ENCODE results near the gene FYB1.
"Not testable (repeated sequence)": the region's sequence is repeated elsewhere in the genome, so short reads cannot be mapped to it uniquely, and the experiment has no call there.

FYB1 gene

DNA sequence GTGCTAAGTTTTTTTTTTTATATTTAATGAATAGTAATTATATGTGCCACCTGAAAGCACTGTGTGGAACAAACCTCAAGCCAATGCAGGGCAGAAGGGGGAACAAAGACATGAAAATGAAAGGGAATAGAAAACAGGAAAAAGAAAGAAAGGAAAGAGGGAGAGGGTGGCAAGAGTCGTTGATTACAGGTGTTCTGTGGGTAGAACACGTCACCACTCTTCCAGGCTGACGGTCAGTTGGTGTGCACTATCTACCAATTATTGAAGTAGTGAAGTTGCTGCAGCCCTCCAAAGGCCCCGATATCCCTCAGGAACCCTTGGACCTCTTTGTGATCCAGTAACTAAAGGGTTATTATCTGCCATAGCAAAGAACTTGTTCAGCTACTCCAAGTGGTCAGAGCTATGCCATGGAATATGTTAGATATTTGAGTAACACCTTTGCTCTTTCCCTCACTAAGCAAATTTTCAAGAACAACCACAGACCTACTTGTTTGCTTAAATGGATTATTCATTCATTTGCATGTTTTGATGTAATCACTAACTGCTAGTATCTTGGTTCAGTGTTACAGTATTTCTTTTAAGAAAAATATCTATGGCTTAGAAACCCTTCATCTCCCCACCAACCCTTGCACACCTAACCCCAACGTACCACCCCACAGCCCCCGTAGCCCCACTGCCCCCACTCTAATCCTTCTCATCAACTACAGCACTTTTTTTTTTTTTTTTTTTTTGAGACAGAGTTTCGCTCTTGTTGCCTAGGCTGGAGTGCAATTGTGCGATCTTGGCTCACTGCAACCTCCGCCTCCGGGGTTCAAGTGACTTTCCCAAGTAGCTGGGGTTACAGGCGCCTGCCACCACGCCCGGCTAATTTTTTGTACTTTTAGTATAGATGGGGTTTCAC, 31.3 kb downstream of the FYB1 start:
- no peak for DNase-seq (ENCODE audit: low spot score)

DNA sequence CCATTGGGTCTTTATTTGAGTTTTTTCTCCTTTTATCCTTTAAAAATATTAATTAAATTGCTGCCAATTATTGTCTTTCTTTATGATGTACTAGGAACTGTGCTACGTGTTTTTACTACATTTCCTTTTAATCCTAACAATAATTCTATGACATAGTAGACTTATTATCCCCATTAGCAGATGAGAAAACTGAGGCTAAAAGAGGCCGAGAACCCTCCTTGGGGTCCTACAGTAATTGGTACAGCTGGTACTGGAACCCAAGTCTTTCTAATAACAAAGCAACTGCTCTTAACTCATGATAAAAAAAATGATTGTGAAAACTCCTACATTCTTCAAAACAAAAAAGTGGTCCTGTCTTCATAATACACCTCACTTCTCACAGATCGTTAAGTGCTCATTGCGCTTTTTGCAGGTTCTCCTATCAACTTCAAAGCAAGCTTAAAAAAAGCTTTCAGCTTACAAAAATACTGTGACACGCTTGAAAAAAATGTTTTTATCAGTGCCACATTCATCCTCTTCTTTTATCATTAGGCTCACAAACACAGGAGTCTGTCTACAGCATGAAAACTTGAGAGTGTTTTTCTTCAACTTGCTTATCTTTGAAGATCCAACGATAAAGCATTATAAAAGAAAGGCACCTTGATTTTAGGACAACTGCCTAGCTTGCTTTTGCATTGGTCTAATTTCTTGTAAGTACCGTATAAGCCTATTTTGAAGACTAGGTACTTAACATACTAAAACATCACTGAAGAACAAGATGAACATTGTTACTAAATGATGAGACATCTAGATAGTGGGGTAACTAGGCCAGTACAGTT, 32.4 kb downstream of the FYB1 start:
- DNase-seq (ENCODE audit: low spot score), result no peak

DNA sequence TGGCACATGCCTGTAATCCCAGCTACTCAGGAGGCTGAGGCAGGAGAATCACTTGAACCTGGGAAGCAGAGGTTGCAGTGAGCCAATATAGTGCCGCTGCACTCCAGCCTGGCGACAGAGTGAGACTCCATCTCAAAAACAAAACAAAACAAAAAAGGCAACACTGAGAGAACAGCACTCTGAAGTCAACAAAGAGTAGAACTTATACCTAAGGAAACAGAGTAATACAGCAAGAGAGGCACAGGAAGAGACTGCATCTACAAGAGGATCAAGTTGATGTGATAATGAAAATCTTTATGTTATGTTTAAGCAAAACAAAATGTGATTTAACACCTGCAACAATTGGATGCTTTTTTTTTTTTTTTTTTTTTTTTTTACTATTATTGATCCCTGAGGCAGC, 33.1 kb downstream of the FYB1 start:
- no peak for DNase-seq (ENCODE audit: low spot score)

DNA sequence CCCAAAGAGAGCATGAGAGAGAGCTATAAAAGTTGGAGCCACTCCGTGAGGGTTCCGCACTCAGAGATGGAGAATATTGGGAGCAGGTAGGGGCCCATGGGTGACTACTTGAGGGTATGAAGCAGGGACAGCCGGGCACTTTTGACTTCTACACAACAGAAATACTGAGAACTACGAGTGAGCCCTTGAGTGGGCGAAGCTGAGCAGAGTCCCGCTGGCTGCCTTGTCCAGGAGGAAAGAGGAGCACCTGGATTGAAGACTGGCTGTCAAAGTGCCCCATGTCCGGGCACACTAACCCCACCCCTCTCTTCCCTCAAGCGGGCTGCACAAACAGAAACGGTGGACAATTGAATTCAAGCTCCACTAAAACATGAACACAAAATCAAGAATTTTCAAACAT, 33.6 kb downstream of the FYB1 start:
- DNase-seq (ENCODE audit: low spot score), result no peak

DNA sequence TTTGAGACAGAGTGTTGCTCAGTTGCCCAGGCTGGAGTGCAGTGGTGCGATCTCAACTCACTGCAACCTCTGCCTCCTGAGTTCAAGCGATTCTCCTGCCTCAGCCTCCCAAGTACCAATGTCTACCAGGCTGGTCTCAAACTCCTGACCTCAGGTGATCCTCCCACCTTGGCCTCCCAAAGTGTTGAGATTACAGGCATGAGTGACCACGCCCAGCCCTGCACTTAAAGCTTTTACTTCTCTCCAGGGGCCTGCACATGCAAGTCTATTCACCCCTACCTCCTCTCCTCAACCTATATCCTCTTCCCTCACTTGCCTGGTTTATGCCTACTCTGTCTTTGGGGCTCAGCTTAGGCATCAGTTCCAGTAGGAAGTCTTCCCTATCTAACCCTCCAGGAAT, 39.8 kb downstream of the FYB1 start:
- DNase-seq (ENCODE audit: low spot score), result not testable (repeated sequence)

DNA sequence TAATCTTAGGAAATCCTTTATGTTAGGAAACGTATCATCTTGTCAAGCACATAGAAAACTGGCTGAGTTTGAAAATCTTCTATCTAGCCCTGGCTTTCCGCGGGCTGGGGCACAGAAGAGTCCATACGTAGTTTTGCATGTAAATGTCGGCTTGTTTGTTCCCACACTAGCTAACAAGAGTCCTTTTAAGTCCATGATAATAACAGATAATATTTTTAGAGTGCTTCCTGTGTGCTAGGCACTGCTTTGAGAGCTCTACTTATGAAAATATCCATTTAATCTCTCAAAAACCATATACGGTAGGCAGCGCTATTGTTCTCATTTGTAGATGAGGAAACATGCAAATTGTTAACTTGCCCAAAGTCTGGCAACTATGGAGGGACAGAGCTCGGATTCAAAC, 40.5 kb downstream of the FYB1 start:
- DNase-seq (ENCODE audit: low spot score), result no peak

DNA sequence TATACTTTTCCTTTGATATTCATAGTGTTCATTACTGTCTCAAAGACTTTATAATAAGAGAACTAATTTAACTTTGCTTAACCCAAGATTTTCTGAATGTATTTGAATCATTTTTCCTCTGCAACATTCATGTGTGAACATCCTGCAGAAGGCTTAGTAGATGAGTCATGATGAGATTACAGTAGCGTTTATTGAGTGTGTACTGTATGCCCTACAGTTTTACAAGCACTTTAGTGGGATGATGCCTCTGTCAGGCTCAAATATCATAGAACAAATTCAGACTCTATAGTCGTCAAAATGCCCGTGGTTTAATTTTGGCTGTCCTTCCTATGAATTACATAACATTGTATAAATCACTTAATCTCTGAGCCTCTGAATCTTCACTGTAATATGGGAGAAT, 41.2 kb downstream of the FYB1 start:
- DNase-seq (ENCODE audit: low spot score), result no peak

DNA sequence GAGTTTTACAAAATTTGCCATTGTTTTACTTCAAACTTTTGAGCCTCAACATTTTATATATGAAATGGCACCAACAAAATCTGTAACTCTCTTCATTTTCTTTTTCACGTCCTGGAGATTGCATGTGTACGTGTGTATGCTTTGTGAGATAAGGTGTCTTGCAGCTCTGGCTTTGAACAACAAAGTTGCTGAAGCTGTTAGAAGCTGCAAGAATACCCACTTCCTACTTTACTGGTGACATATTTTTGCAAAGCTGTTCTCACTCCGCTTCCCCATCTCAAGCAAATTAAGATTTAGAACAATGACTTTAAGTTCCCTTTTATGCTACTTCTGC, 41.8 kb downstream of the FYB1 start:
- no peak for DNase-seq (ENCODE audit: low spot score)

DNA sequence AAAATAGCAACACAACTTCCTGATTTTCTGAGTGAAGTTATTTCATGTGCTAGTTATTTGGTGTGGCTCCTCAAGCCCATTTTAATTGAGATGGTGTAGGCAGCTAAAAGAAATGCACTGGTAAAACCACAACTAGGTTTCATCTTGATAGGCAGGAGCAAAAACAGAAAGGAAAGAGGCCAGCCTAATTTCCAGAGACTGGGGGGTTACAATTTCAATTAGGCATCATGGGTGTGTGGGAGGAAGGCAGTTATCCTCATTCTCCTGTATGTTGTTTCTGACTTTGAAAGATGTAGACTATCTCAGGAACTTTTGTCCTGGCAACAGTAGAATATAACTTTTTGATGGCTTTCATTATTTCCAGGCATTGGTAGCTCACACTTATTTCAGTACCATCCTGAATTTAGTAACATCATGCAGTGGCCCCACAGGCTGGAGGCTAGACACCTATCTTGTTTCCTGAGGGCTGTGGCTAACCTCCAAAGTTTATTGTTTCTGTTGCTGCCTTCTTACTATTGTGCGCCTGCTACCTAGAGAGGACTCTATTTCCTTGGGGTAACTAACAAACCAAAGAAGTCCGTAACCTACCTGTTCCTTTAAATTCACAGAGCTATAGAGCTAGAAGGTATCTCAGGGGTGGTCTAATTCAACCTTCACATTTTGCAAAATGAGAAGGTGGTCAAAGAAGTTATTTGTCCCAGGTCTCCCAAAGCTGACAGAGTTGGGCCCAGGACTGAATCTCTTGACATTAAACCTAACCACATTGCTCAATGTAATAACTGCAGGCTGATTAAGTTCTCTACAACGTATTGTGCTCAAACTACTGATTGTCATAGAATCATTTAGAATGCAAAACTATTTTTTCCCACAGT, 42.4 kb downstream of the FYB1 start:
- no peak for DNase-seq (ENCODE audit: low spot score)

DNA sequence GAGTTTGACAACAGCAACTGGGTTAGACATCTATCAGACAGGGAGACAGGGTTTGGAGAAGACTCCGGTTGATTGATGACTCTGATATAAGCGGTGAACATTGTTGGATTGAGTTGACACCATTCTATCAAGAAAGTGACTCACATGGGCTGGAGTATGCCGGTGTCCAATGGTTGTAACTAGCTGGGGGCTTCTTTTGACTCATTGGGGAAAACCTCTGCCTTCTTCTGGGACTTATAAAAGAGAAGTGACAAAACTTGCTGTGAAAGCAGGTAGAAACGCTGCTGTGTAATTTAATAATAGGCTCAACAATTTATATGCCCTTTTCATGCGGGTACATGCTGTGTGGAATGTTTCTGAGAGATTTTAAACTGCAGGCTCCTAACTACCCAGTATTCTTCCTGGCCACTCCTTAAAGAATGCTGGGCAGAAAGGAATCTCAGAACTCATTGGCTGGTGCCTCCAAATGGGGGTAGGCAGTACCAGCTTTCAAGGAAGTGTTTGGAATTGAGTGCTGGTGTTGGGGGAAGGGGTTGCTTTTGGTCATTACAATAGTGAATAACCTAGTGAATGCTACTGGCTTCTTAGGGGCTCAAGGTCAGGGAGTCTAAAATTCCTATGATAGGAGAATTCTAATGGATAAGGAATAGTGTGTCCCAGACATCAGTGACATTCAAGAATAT, 43.9 kb downstream of the FYB1 start:
- DNase-seq (ENCODE audit: low spot score), result no peak

DNA sequence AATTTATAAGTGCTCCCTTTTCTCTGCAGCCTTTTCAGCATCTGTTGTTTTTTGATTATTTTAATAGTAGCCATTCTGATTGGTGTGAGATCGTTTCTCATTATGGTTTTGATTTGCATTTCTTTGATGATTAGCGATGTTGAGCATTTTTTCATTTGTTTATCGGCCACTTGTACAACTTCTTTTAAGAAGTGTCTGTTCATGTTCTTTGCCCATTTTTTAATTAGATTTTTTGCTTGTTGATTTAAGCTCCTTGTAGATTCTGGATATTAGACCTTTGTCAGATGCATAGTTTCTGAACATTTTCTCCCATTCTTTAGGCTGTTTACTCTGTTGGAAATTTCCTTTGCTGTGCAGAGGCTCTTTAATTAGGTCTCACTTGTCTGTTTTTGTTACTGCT, 46.3 kb downstream of the FYB1 start:
- DNase-seq (ENCODE audit: low spot score), result no peak

DNA sequence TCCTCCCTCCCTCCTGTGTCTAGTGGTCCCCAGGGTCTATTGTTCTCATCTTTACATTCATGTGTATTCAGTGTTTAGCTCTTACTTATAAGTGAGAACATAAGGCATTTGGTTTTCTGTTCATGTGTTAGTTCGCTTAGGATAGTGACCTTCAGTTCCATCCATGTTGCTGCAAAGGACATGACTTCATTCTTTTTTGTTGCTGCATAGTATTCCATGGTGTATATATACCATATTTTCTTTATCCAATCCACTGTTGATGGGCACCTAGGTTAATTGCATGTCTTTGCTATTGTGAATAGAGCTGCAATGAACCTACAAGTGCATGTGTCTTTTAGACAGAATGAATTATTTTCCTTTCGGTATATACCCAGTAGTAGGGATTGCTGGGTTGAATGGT, 46.8 kb downstream of the FYB1 start:
- no peak for DNase-seq (ENCODE audit: low spot score)

DNA sequence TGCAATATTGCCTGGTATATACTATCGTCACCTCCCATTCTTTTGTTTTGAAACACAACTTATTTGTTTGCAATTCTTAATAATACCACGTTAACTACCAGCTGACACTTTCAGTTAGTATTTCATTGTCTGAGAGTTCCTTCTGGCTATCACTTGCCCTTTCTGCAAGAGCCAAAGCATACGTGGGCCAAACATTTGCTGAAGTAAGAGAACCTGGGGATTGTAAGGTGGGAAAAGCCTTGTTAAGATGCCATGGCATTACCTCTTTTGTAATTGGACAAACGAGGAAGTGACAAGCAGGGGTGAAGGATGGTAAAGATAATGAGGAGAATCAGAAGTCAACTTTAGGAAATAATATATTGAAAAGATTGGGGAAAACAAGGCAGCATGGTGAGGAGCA, 47.7 kb downstream of the FYB1 start:
- no peak for DNase-seq (ENCODE audit: low spot score)

DNA sequence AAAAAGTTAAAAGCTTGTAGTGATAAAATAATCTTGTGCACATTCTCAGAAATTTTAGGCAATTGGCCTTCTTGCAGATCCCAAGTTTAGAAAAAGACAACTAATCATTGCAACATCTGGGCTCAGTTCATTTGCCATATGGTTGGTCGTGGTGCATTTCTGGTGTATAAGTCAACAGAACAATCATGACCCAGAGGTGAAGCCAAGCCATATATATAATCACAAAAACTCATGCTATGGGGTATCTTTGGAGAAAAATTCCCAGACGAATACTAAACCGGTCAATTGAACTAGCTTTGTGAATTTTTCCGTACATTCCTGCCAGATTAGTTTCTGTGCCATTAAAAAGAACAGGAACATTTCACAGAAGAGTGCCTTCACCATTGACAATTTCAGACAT, 50.3 kb downstream of the FYB1 start:
- DNase-seq (ENCODE audit: low spot score), result no peak

DNA sequence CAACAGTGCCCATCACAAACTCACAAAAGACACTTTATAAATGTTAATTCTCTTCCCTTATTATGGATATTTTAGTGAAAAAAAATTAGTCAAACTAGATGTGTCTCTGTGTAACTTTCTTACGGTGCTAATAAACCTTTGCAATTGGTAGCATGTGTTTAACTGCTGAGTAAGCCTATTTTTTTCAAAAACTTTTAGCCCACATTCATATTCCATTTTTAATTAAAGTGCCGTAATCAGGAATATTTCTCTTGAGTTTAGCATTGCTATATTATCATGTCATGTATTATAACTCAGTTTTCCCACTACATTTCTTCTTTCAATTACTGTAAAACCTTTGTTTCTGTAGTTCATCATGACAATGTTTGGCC, 51.4 kb downstream of the FYB1 start:
- DNase-seq (ENCODE audit: low spot score), result no peak

DNA sequence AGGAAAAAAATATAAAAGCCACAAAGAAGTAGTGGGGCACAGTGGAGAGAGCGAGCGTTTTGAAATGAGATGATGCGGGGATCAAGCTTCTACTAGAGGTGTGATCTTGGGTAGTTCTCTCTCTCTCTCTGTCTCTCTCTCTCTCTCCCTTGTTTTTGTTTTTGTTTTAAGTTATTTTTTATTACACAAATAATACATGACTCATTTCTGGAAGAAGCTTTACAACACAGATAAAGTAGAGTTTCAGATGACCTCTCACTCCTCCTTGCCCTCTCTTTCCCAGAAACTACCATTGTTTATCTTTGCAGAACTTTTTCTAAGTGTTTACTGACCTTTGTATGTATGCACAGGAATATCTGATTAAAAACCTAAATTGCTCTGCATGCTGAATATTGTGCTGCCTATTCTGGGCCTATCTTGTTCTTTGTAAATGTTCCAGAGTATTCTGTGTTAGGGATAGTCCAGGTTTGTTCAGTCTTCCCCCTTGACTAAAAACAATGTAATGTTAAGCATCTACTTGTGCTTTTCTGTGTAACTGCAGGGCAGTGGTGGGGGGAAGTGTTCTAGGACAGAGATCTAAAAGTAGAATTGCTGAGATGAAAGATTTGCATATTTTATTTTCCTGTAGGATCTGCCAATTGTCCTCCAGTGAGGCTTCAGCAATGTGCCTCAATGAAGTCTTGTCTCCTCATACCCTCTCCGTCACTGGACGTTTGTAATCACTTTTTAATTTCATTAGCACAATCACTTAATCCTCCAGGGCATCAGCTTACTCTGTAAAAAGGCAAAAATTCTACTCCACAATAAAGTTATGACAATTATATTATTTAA, 52.0 kb downstream of the FYB1 start:
- DNase-seq (ENCODE audit: low spot score), result no peak

DNA sequence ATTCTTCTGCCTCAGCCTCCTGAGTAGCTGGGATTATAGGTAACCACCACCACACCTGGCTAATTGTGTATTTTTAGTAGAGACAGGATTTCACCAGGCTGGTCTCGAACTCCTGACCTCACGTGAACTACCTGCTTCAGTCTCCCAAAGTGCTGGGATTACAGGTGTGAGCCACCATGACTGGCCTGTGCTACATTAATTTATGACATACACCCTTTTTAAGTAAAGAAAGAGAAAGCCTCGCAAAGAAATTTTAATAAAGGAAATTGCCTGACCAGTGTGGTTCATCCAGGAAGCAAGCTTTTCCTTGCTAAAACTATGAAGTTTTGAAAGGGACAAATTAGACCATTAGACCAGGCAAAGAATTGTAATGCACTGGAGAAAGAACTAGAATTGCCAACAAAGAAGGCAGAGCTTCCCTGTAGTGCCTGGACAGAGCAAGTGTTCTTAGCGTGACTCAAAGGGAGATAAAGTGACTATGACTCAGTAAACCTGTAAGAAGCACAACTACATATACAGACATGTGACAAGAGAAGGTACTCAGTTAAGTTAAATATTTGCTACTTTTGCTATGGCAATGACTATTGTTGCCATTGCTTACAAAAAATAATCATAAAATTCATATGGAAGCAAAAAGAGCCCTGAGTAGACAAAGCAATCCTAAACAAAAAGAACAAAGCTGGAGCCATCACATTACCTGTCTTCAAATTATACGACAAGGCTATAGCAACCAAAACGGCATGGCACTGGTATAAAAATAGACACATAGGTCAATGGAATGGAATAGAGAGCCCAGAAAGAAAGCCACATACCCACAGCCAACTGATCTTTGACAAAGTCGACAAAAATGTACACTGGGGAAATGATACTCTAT, 54.6 kb downstream of the FYB1 start:
- no peak for DNase-seq (ENCODE audit: low spot score)

DNA sequence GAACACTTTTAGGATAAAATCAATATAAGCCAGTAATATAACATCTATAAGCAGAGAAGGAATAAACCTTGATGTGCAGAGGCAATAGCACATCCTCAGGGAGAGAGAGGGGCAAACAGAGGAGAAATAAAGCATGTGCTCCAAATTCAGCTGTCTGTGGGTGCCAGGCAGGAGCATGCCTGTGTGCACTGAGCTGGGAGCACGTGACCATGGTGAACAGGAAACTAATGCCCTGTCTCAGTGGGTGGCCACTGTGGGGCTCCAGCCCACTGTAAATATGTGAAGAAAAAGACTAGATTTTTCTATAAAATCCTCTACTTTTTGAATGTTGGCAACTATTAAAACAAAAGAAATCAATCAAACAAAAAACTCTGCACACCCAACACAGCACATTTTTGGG, 55.3 kb downstream of the FYB1 start:
- DNase-seq (ENCODE audit: low spot score), result no peak

DNA sequence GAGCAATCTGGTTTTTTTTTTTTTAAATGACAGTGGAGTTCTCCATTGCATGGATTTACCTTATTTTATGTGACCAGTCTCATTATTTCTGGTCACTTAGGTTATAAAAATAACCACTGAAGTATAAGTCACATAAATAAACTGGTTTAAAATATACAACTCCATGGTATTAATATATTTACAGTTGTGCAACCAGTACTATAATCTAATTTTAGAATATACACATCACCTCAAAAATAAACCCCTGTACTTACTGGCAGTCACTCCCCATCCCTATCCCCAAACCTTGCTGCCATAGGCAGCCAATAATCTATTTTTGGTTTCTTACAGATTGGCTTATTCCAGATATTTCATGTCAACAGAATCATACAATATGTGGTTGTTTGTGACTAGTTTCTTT, 57.8 kb downstream of the FYB1 start:
- DNase-seq (ENCODE audit: low spot score), result no peak

DNA sequence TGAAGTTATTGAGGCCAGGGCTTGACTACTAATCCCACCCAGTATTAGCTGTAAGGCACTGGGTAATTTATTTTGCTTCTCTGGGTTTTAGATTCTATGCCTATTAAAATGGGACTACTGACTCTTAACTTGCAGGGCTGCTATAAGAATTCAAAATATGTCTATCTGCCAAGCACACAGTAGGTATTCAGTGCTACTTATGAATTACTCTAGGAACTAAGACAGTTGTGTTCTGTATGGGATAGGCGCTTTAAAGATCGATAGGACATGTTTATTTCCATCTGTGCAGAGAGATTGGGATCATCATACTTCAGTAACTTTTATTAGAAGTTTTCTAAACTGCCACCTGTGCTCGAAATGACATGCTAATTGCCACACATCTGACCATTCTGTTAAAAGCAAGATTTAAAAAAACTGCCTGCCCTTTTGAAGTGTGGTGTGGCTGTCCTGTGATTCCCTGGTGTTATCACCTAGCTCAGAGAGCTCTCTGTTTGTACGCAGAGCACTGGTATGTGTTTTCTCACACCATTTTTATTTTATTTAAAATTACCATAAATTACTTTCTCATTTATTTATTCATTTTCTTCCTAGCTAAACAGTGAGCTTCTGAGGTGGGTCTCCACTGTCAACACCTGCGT, 58.7 kb downstream of the FYB1 start:
- no peak for DNase-seq (ENCODE audit: low spot score)
